ENCODE results near the gene SLCO4A1.

DNA sequence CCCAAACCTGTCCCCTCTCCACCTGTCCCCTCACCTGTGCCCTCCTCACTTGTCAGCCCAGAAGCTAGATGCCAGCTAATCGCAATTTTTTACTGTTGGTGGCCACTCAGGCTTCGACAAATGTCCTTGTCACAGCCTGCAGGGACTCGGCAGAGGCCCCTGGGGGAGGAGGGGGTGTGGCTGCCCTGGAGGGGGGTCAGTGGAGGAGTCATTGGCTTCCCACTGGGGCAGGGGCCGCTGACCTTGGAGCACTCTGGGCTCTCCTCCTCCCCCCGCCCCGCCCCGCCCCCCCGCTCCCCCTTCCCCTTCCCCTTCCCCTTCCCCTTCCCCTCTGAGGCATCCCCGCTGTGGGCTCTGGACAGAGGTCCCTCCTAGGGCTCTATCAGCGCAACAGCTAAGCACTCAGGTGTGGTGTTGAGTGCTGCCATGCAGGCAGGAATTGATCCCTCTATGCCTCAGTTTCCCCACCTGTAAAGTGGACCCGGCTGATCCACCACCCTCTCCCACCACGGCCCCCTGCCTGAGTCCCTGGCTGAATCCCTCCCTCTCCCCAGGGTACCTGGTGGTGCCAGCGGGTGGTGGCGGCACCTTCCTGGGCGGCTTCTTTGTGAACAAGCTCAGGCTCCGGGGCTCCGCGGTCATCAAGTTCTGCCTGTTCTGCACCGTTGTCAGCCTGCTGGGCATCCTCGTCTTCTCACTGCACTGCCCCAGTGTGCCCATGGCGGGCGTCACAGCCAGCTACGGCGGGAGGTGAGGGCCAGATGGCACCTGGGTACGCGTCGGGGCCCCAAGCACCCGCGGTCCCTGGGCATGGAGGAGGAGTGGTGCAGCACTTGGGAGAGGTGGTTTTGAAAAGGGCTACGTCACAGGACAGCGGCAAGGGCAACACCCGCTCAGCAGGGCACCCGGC is 23.8 kb downstream of the SLCO4A1 start:
- no peak for TF ChIP-seq POLR2A (IDR thresholded peaks at IDR 0.05; ENCODE audit: low read length)
- no peak for TF ChIP-seq GATA1 (IDR thresholded peaks at IDR 0.05; ENCODE audit: low read depth, low read length)
